Measurements from ENCODE around the gene GDI1. TPM values are rescaled to one million over a fixed set of nuclear protein-coding genes. Genes with fewer than 3 reads are reported as not detected.

The GDI1 gene
- total and polyA plus RNA-seq, 9 donors = 72.8 to 188 (median 116) TPM

- 33 to 57% (median 41%) methylated on average over 36 to 95 of the region's 95 CpGs for WGBS, 3 donors
- DNase-seq = peak; percentile 73 to 83 (median 80)
- Histone ChIP-seq H3K9me3 (no peaks in the 10 kb centered on the region), H3K4me1 (ENCODE audit: insufficient read depth) (no peaks in the 10 kb centered on the region), H3K4me3 (peak within 1 kb of the TSS; percentile 53), H3K36me3 (no peaks in the 10 kb centered on the region), H3K27ac (peak within 1 kb of the TSS; percentile 52 to 80), H3K27me3 (no peaks in the 10 kb centered on the region)
- no peak for TF ChIP-seq EP300 (IDR thresholded peaks at IDR 0.05)
- no peak for TF ChIP-seq CTCF (IDR thresholded peaks at IDR 0.05)
- no peak for TF ChIP-seq POLR2A (IDR thresholded peaks at IDR 0.05)
- intact Hi-C loops (cut with DNase I) = no loop called here
These were observed 49.6 kb downstream of the GDI1 start, which contains the start of gene UBL4A for GRCh38 chrX:154486396-154487207. UBL4A (minus strand) TSS chrX:154486615; CDS start chrX:154486584, 31 bp downstream.

- Histone ChIP-seq H3K4me3 (no peak overlapping the region), H3K27ac (no peak overlapping the region), H3K4me1 (ENCODE audit: insufficient read depth) (no peaks in the 10 kb centered on the region), H3K9me3 (no peaks in the 10 kb centered on the region), H3K27me3 (no peaks in the 10 kb centered on the region), H3K36me3 (no peaks in the 10 kb centered on the region)
- TF ChIP-seq POLR2A (IDR thresholded peaks at IDR 0.05) (no peak), CTCF (IDR thresholded peaks at IDR 0.05) (no peak), EP300 (IDR thresholded peaks at IDR 0.05) (no peak)
- peak in 2 of 5 donors; percentile 20 to 35 for DNase-seq
- 87 to 91% (median 89%) methylated on average over 28 of the region's 28 CpGs for WGBS, 3 donors
- intact Hi-C loops (cut with DNase I) = no loop called here
These were observed 50.8 kb downstream of the GDI1 start for GRCh38 chrX:154487518-154488290.

GRCh38 chrX:154488336-154489075 is 51.6 kb downstream of the GDI1 start:
- no peaks in the 10 kb centered on the region for H3K36me3 ChIP-seq
- WGBS, 3 donors = 84 to 88% (median 88%) methylated on average over 18 to 20 of the region's 20 CpGs
- H3K9me3 ChIP-seq = no peaks in the 10 kb centered on the region
- no peaks in the 10 kb centered on the region for H3K4me1 ChIP-seq (ENCODE audit: insufficient read depth)
- no peaks in the 10 kb centered on the region for H3K27me3 ChIP-seq
- H3K4me3 ChIP-seq = no peak overlapping the region
- no peak for TF ChIP-seq CTCF (IDR thresholded peaks at IDR 0.05)
- no peak for TF ChIP-seq POLR2A (IDR thresholded peaks at IDR 0.05)
- TF ChIP-seq EP300 (IDR thresholded peaks at IDR 0.05) = no peak
- intact Hi-C loops (cut with DNase I) = no loop called here
- DNase-seq = peak in 2 of 5 donors; percentile 36 to 47
- no peak overlapping the region for H3K27ac ChIP-seq

GRCh38 chrX:154489182-154489581 is 52.2 kb downstream of the GDI1 start:
- H3K36me3 ChIP-seq = no peaks in the 10 kb centered on the region
- WGBS, 3 donors = 81 to 84% (median 83%) methylated on average over 4 of the region's 4 CpGs
- H3K9me3 ChIP-seq = no peaks in the 10 kb centered on the region
- H3K27ac ChIP-seq = peak overlapping the region in 1 of 2 donors; percentile 89
- DNase-seq = peak in 2 of 5 donors; percentile 18 to 37
- H3K27me3 ChIP-seq = no peaks in the 10 kb centered on the region
- TF ChIP-seq CTCF (IDR thresholded peaks at IDR 0.05) (no peak), EP300 (IDR thresholded peaks at IDR 0.05) (no peak), POLR2A (IDR thresholded peaks at IDR 0.05) (no peak)
- peak overlapping the region; percentile 56 for H3K4me3 ChIP-seq
- H3K4me1 ChIP-seq (ENCODE audit: insufficient read depth) = no peaks in the 10 kb centered on the region
- intact Hi-C loops (cut with DNase I) = no loop called here
